GM12878 (cell line): ENCODE data around the gene GLB1L3. TPM values are rescaled to one million over a fixed set of nuclear protein-coding genes. Genes with fewer than 3 reads are reported as not detected.

Source experiments
- ATAC-seq: fragments of 200-7000 bp; cut with Tn5 transposase; 3 replicates; pipeline ENCODE4 v1.9.1; 2020; ENCODE audit warnings: mild to moderate bottlenecking, moderate library complexity
- BruUV-seq: library from RNA; stranded (reverse); fragments of 400-500 nt; replicated peaks from 2 replicates; lab custom pipeline; 2021; lab: Mats Ljungman, UMichigan
- CTCF ChIA-PET: fragments of 300-600 bp; sonication (Branson Sonifier 250); formaldehyde crosslinking; extraction: SDS; loops from one replicate; lab custom pipeline; 2021; ENCODE audit warnings: inconsistent platforms; lab: Yijun Ruan, JAX
- POLR2A ChIA-PET: fragments of 350-600 bp; formaldehyde crosslinking; extraction: SDS; loops from one replicate; lab custom pipeline; 2021; ENCODE audit warnings: inconsistent platforms; lab: Charles Lee
- RAD21 ChIA-PET: fragments of 300-600 bp; sonication (Branson Sonifier 250); formaldehyde crosslinking; loops from one replicate; lab custom pipeline; 2023; ENCODE audit warnings: antibody characterized with exemption; ENCODE audit not compliant: unreplicated experiment; lab: Charles Lee
- SMC1A ChIA-PET: fragments of 300-600 bp; sonication (Branson Sonifier 250); formaldehyde crosslinking; loops from one replicate; lab custom pipeline; 2023; ENCODE audit not compliant: unreplicated experiment, uncharacterized antibody; lab: Charles Lee
- DNase-seq: peaks from one replicate; pipeline ENCODE4 v3.0.0-alpha.2; 2011; ENCODE audit warnings: low read depth, low spot score
- FAIRE-seq: peaks from 3 replicates; lab custom pipeline; 2011; peaks lifted over from hg19 to GRCh38; lab: Jason Lieb, UNC
- H2AFZ ChIP-seq: 2 replicates; pipeline ENCODE4 v1.6.0; 2011; ENCODE audit warnings: low read depth, low read length, control low read depth; ENCODE audit not compliant: control insufficient read depth
- H3K27ac ChIP-seq: 2 replicates; pipeline ENCODE4 v1.5.1; 2011; ENCODE audit warnings: control low read depth; ENCODE audit not compliant: control insufficient read depth, insufficient read depth
- H3K27me3 ChIP-seq, 2 experiments: replicated peaks in 1 of 2; 2 replicates each; pipeline versions ENCODE4 v1.6.0 to v1.6.1; 2011; ENCODE audit warnings: low read length in 1 of 2; ENCODE audit not compliant: control insufficient read depth in 2 of 2, insufficient read depth in 2 of 2
- H3K36me3 ChIP-seq, 2 experiments: 2 replicates each; pipeline ENCODE4 v1.5.1; 2011; ENCODE audit warnings: low read length in 1 of 2; ENCODE audit not compliant: control insufficient read depth in 2 of 2, insufficient read depth in 2 of 2
- H3K4me1 ChIP-seq: 2 replicates; pipeline ENCODE4 v1.6.1; 2011; ENCODE audit warnings: mild to moderate bottlenecking, low read length, moderate library complexity, mixed read lengths; ENCODE audit not compliant: control insufficient read depth, insufficient read depth
- H3K4me2 ChIP-seq: 2 replicates; pipeline ENCODE4 v1.6.0; 2011; ENCODE audit warnings: control low read depth; ENCODE audit not compliant: control insufficient read depth, insufficient read depth
- H3K4me3 ChIP-seq: fragments of 200-600 bp; sonication (generic); 2 replicates; pipeline ENCODE4 v1.5.1; 2016
- H3K79me2 ChIP-seq: 2 replicates; pipeline ENCODE4 v1.6.0; 2011; ENCODE audit warnings: low read length; ENCODE audit not compliant: control insufficient read depth, insufficient read depth
- H3K9ac ChIP-seq: 2 replicates; pipeline ENCODE4 v1.8.0; 2011; ENCODE audit warnings: low read length, control low read depth, mixed read lengths; ENCODE audit not compliant: control insufficient read depth, insufficient read depth
- H3K9me3 ChIP-seq: replicated peaks from 3 replicates; pipeline ENCODE4 v1.5.1; 2011; ENCODE audit warnings: mild to moderate bottlenecking, low read length; ENCODE audit not compliant: control insufficient read depth, insufficient read depth
- H4K20me1 ChIP-seq: 2 replicates; pipeline ENCODE4 v1.6.0; 2011; ENCODE audit not compliant: control insufficient read depth, insufficient read depth
- BHLHE40 ChIP-seq, 2 experiments: fragments of 450-650 bp in 1 of 2; IDR thresholded peaks; 2 replicates each; pipeline ENCODE4 v1.6.1; 2011 to 2017; ENCODE audit warnings: low read depth in 2 of 2, borderline replicate concordance in 1 of 2, improper control_type of control experiment in 1 of 2, low read length in 1 of 2, mild to moderate bottlenecking in 1 of 2
- SUZ12 ChIP-seq: fragments of 200-600 bp; sonication (generic); IDR thresholded peaks from one replicate; pipeline ENCODE4 v1.6.1; 2018; ENCODE audit warnings: antibody characterized with exemption, mild to moderate bottlenecking; ENCODE audit not compliant: unreplicated experiment
- ZBTB40 ChIP-seq: fragments of 450-650 bp; IDR thresholded peaks from 2 replicates; pipeline ENCODE4 v1.6.1; 2016; ENCODE audit warnings: mild to moderate bottlenecking, moderate library complexity, borderline replicate concordance
- ZNF384 ChIP-seq: IDR thresholded peaks from 2 replicates; pipeline ENCODE4 v1.6.1; 2012; ENCODE audit warnings: low read depth, mild to moderate bottlenecking, low read length, improper control_type of control experiment, borderline replicate concordance
- WGBS: methylation state at CpG from one replicate; pipeline ENCODE4 v1.1.6; 2016; ENCODE audit warnings: low lambda C conversion rate; ENCODE audit not compliant: insufficient replicate concordance, insufficient coverage; ENCODE audit errors: missing lambda C conversion rate; 5-methylcytosine and 5-hydroxymethylcytosine counted together
- in situ Hi-C: fragments of 300-500 bp; cut with MboI; formaldehyde crosslinking; loops from 9 replicates; pipeline ENCODE4 v1.14.3; 2018; ENCODE audit warnings: mixed read lengths
- intact Hi-C: fragments of 100-400 bp; cut with micrococcal nuclease; formaldehyde crosslinking; loops from one replicate; pipeline ENCODE4 v1.14.2; 2022; ENCODE audit not compliant: unreplicated experiment
- polyA plus RNA-seq, 11 experiments: library from polyadenylated mRNA; depleted of rRNA in 4 of 11; unstranded in 6 of 11; stranded (reverse) in 5 of 11; fragments of >200 nt; fragmentation: Nextera tagmentation in 4 of 11; fragmentation: Illumina TruSeq in 1 of 11; extraction: Ambion mirVana in 4 of 11; extraction: Trizol in 1 of 11; gene quantifications; 1 replicate in 1 of 11; 2 replicates in 10 of 11; pipeline versions ENCODE4 v1.2.1 to v1.2.3, GENCODE V29; 2011 to 2016; ENCODE audit warnings: inconsistent platforms in 2 of 11, missing spikeins in 2 of 11, low read depth in 1 of 11
- total RNA-seq, 4 experiments: library from RNA; depleted of rRNA in 3 of 4; stranded (reverse); fragments of >200 nt in 3 of 4; fragmentation: Illumina TruSeq in 1 of 4; extraction: Trizol in 1 of 4; gene quantifications; 2 replicates each; pipeline versions ENCODE4 v1.2.1 to v1.2.3, GENCODE V29; 2013 to 2021

GLB1L3 gene
- total and polyA plus RNA-seq, 10 of the 15 experiments (the other 5 are each of a cell fraction or from before 2014, with no cell fraction given): 0.53 to 2.9 (median 1.9) TPM; not detected in 1

- ChIA-PET RAD21 (no interaction called here), CTCF (no interaction called here), POLR2A (no interaction called here), SMC1A (interaction anchor here (0.6 kb wide), 1 partner anchor 1839 kb away, joined by 3 read pairs; no protein-coding TSS in a partner anchor)
- no peaks in the 10 kb centered on the region for H4K20me1 ChIP-seq
- no peak overlapping the region for H3K27ac ChIP-seq
- no peak overlapping the region for H3K9ac ChIP-seq
- intact Hi-C loops: no loop called here
- DNase-seq (no peak), FAIRE-seq (no peak), ATAC-seq (peak; percentile 32; the same call in 2 of the 3 replicates)
- 21% methylated on average over 65 of the region's 88 CpGs for WGBS
- H3K79me2 ChIP-seq: no peaks in the 10 kb centered on the region
- no peak for TF ChIP-seq ZNF384
- TF ChIP-seq SUZ12: peak; percentile 40
- in situ Hi-C loops: no loop called here
- peaks cover 10 to 25% of the 10 kb centered on the region in 2 experiments for H3K27me3 ChIP-seq
- H3K4me2 ChIP-seq: peak overlapping the region; percentile 81
- peaks cover 6% of the 10 kb centered on the region for H3K4me1 ChIP-seq
- no peaks in the 10 kb centered on the region for H3K36me3 ChIP-seq
- no peaks in the 10 kb centered on the region; the same call in 2 of the 3 replicates for H3K9me3 ChIP-seq
- H3K4me3 ChIP-seq: peak overlapping the region; percentile 33; the same call in 1 of the 2 replicates
- no peak overlapping the region for H2AFZ ChIP-seq
- no TSS peak for BruUV-seq
Observed at GRCh38 chr11:134276396-134277182, 410 bp downstream of the GLB1L3 start.

GRCh38 chr11:134277183-134278001, 1.2 kb downstream of the GLB1L3 start:
- CTCF ChIA-PET: interaction anchor here (2.2 kb wide), 1 partner anchor 14 kb away, joined by 9 read pairs; no protein-coding TSS in a partner anchor
- RAD21 ChIA-PET: no interaction called here
- no peaks in the 10 kb centered on the region for H4K20me1 ChIP-seq
- intact Hi-C loops: no loop called here
- H3K4me3 ChIP-seq: no peak overlapping the region
- POLR2A ChIA-PET: no interaction called here
- no peaks in the 10 kb centered on the region for H3K79me2 ChIP-seq
- no peak overlapping the region for H3K9ac ChIP-seq
- peaks cover 10 to 25% of the 10 kb centered on the region in 2 experiments for H3K27me3 ChIP-seq
- peak; percentile 83 for FAIRE-seq
- ATAC-seq: no peak
- no peak for DNase-seq
- no peak overlapping the region for H3K27ac ChIP-seq
- peaks cover 6% of the 10 kb centered on the region for H3K4me1 ChIP-seq
- no peaks in the 10 kb centered on the region; the same call in 2 of the 3 replicates for H3K9me3 ChIP-seq
- no TSS peak for BruUV-seq
- in situ Hi-C loops: no loop called here
- no peaks in the 10 kb centered on the region for H3K36me3 ChIP-seq
- no peak overlapping the region for H2AFZ ChIP-seq
- SMC1A ChIA-PET: no interaction called here
- 43% methylated on average over 35 of the region's 36 CpGs for WGBS
- no peak overlapping the region; the same call in 1 of the 2 replicates for H3K4me2 ChIP-seq
- TF ChIP-seq BHLHE40 (IDR thresholded peaks at IDR 0.05; ENCODE audit: borderline replicate concordance in 1 of 2, low read depth in 2 of 2, low read length in 1 of 2) (no peak), ZBTB40 (no peak)
